Activated CD4-positive, alpha-beta T cell treated with anti-CD3 and anti-CD28 coated beads for 24 hours (primary cell): ENCODE data around the gene DHTKD1.
"Not testable (repeated sequence)": the region's sequence is repeated elsewhere in the genome, so short reads cannot be mapped to it uniquely, and the experiment has no call there.

ENCODE experiments used
- DNase-seq, 2 donors: peaks; one replicate each; pipeline ENCODE4 v3.0.0-alpha.2; 2020; ENCODE audit warnings: low read depth in 2 of 2

The DHTKD1 gene

GRCh38 chr10:12150163-12150562 lies 81.4 kb downstream of the DHTKD1 start:
- no peak for DNase-seq

- no peak for DNase-seq
Measured at GRCh38 chr10:12154516-12154915, 85.8 kb downstream of the DHTKD1 start.

GRCh38 chr10:12156367-12157123 lies 87.8 kb downstream of the DHTKD1 start:
- DNase-seq, result no peak

DNA sequence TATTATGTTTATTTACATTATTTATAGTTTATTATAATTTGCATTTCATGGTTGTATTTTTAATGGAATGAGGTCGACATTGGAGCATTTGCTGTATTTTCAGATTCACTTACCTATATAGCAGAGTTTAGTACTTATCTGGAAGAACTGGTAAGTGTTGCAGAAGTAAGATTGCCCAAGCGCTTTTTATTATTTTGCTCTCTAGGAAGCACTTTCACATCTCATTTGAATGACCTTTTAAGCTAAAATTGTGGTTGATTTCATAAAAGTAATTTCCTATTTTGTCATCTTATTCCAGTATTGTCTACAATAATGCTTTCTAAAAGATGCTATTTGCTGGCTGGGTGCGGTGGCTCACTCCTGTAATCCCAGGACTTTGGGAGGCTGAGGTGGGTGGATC lies 89.4 kb downstream of the DHTKD1 start:
- no peak for DNase-seq

GRCh38 chr10:12160664-12161063 lies 91.9 kb downstream of the DHTKD1 start:
- no peak for DNase-seq

DNA sequence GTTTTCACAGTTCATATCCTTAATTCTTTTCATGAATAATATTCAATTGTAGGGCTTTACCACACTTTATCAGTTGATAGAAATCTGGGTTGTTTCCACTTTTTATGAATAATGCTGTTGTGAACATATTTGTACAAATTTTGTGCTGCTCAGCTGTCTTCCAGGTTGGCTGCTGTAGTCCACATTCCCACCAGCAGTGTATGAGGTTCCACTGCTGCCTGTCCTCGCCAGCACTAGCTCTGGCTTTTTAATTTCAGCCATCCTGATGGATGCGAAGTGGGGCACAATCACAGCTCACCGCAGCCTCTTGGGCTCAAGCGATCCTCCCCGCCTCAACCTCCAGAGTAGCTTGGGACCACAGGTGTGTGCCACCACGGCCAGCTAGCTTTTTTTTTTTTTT lies 94.2 kb downstream of the DHTKD1 start:
- DNase-seq, result no peak

- no peak for DNase-seq
Measured at GRCh38 chr10:12164085-12164484, 95.3 kb downstream of the DHTKD1 start.

- DNase-seq, result no peak
Measured at GRCh38 chr10:12165036-12165435, 96.3 kb downstream of the DHTKD1 start.

DNA sequence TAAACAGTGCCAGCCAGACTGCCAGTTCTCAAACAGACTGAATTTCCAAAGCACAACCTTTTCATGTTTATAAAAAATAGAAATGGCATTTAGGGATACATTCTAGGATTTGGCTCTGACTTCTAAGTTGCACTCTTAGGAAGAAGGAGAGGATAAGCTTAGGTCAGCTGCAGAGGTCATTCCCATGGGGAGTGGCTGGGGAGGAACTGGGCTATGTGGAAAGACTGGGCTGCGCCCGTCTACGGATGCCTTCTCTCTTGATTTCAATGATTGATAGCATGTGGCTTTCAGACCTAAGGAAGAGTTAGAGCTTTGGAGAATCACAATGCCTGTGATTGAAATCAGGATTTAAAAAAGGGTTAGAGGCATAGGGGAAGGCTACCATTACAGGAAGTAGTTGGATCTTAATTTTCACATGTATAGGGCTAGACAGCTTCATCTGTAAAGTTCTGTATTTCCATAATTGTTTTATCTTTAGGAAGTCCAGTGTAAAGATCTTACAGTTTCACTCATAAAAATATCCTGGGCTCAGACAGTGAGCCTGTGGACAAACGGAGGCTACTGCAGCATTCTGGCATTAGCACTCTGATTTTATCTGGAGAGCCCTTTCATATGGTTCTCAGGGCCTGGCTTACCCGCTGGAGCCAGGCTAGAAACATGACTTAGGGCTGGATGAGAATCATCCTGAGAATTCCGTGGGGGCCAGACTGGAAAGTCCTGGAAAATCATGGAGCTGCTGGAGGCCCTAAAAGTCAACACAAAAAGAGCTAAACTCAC lies 97.4 kb downstream of the DHTKD1 start:
- DNase-seq, result no peak

- not testable (repeated sequence) for DNase-seq
Measured at GRCh38 chr10:12171512-12171911, 102.8 kb downstream of the DHTKD1 start.
